Neuronal stem cell (in vitro differentiated cells): ENCODE data around the gene PRSS48.

ENCODE experiments used
- DNase-seq: peaks from one replicate; pipeline ENCODE4 v3.0.0-alpha.2; 2013; ENCODE audit warnings: low spot score
- H2AFZ ChIP-seq: one replicate; pipeline ENCODE4 v1.6.1; 2013; ENCODE audit warnings: mild to moderate bottlenecking, low read length, inconsistent platforms
- H2AK5ac ChIP-seq: 2 replicates; pipeline ENCODE4 v1.6.1; 2013; ENCODE audit warnings: low read depth, mild to moderate bottlenecking, inconsistent platforms, low read length, moderate library complexity, mixed read lengths
- H2BK120ac ChIP-seq: 2 replicates; pipeline ENCODE4 v1.6.1; 2013; ENCODE audit warnings: low read depth, mild to moderate bottlenecking, inconsistent platforms, low read length, moderate library complexity, mixed read lengths
- H2BK12ac ChIP-seq: one replicate; pipeline ENCODE4 v1.6.1; 2013; ENCODE audit warnings: low read length, inconsistent platforms
- H2BK15ac ChIP-seq: 2 replicates; pipeline ENCODE4 v1.6.1; 2013; ENCODE audit warnings: mild to moderate bottlenecking, low read length, inconsistent platforms, mixed read lengths
- H2BK5ac ChIP-seq: one replicate; pipeline ENCODE4 v1.6.1; 2013; ENCODE audit warnings: inconsistent platforms, mild to moderate bottlenecking, low read length, moderate library complexity
- H3K14ac ChIP-seq: one replicate; pipeline ENCODE4 v1.6.1; 2013; ENCODE audit warnings: low read length, inconsistent platforms
- H3K18ac ChIP-seq: 2 replicates; pipeline ENCODE4 v1.6.1; 2013; ENCODE audit warnings: low read length, inconsistent platforms
- H3K23ac ChIP-seq: 2 replicates; pipeline ENCODE4 v1.6.1; 2013; ENCODE audit warnings: low read depth, mild to moderate bottlenecking, mixed read lengths, low read length, inconsistent platforms; ENCODE audit not compliant: poor library complexity
- H3K27ac ChIP-seq: replicated peaks from 3 replicates; pipeline ENCODE4 v1.5.1; 2013; ENCODE audit warnings: low read length, inconsistent platforms
- H3K27me3 ChIP-seq, 3 experiments: 2 replicates each; pipeline ENCODE4 v1.6.1; 2013; ENCODE audit warnings: low read length in 3 of 3, mild to moderate bottlenecking in 2 of 3, inconsistent platforms in 1 of 3, low read depth in 1 of 3, mixed read lengths in 1 of 3, moderate library complexity in 1 of 3; ENCODE audit not compliant: control insufficient read depth in 3 of 3, insufficient read depth in 3 of 3
- H3K36me3 ChIP-seq, 2 donors: replicated peaks in 1 of 2; 2 replicates each; pipeline ENCODE4 v1.6.1; 2013; ENCODE audit warnings: low read length in 2 of 2; ENCODE audit not compliant: control insufficient read depth in 2 of 2, insufficient read depth in 2 of 2
- H3K4ac ChIP-seq: 2 replicates; pipeline ENCODE4 v1.6.1; 2013; ENCODE audit warnings: inconsistent platforms, mild to moderate bottlenecking, low read length, moderate library complexity
- H3K4me1 ChIP-seq, 2 donors: 1 replicate in 1 of 2; 2 replicates in 1 of 2; pipeline ENCODE4 v1.6.1; 2013; ENCODE audit warnings: low read length in 2 of 2, low read depth in 1 of 2; ENCODE audit not compliant: control insufficient read depth in 2 of 2, insufficient read depth in 1 of 2
- H3K4me2 ChIP-seq: one replicate; pipeline ENCODE4 v1.6.1; 2013; ENCODE audit warnings: mild to moderate bottlenecking, low read length, inconsistent platforms; ENCODE audit not compliant: insufficient read depth, poor library complexity, severe bottlenecking
- H3K4me3 ChIP-seq, 2 donors: 2 replicates each; pipeline ENCODE4 v1.5.1; 2013; ENCODE audit warnings: low read length in 2 of 2, mild to moderate bottlenecking in 2 of 2, inconsistent platforms in 1 of 2, moderate library complexity in 1 of 2
- H3K79me1 ChIP-seq: one replicate; pipeline ENCODE4 v1.6.1; 2013; ENCODE audit warnings: low read depth, mild to moderate bottlenecking, inconsistent platforms, low read length, moderate library complexity
- H3K9ac ChIP-seq: one replicate; pipeline ENCODE4 v1.6.1; 2013; ENCODE audit warnings: mild to moderate bottlenecking, low read depth, low read length, inconsistent platforms; ENCODE audit not compliant: poor library complexity
- H3K9me3 ChIP-seq, 2 donors: replicated peaks in 1 of 2; 2 replicates each; pipeline versions ENCODE3 to v1.6.1; 2013; ENCODE audit warnings: low read length in 2 of 2, mild to moderate bottlenecking in 2 of 2, inconsistent platforms in 1 of 2, low read depth in 1 of 2, mixed read lengths in 1 of 2, moderate library complexity in 1 of 2; ENCODE audit not compliant: control insufficient read depth in 2 of 2, insufficient read depth in 1 of 2
- H4K8ac ChIP-seq: one replicate; pipeline ENCODE4 v1.6.1; 2013; ENCODE audit warnings: low read depth, mild to moderate bottlenecking, inconsistent platforms, low read length, moderate library complexity
- H4K91ac ChIP-seq: one replicate; pipeline ENCODE4 v1.6.1; 2013; ENCODE audit warnings: low read length, low read depth, mild to moderate bottlenecking, inconsistent platforms; ENCODE audit not compliant: poor library complexity
- WGBS, 2 donors: extraction: QIAGEN DNeasy Blood & Tissue Kit; methylation state at CpG; one replicate each; pipeline ENCODE4 v1.1.7; 2013; ENCODE audit warnings: missing lambda C conversion rate in 2 of 2, mixed read lengths in 1 of 2; ENCODE audit not compliant: insufficient read length in 2 of 2, insufficient replicate concordance in 1 of 2; ENCODE audit errors: extremely low coverage in 2 of 2; 5-methylcytosine and 5-hydroxymethylcytosine counted together

The PRSS48 gene

DNA sequence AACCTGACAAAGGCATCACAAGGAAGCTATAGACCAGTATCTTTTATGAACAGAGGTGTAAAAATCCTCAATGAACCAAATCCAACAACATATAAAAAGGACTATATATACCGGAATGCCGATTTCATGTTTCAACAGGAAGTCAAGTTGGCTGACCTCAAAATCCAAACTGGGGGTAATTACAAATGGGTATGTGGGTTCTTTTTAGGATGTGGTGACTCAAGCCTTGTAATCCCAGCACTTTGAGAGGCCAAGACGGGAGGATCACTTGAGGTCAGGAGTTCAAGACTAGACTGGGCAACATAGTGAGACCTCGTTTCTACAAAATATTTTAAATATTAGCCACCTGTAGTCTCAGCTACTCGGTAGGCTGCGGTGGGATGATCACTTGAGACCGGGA is 10.4 kb downstream of the PRSS48 start:
- H4K91ac ChIP-seq, result no peak overlapping the region
- H4K8ac ChIP-seq, result no peak overlapping the region
- WGBS, 2 donors, result no CpG with 5 or more reads among the region's 7 CpGs
- no peak for DNase-seq
- H3K4me2 ChIP-seq, result no peak overlapping the region
- H3K27ac ChIP-seq, result no peak overlapping the region
- H2AK5ac ChIP-seq, result no peak overlapping the region
- H2BK5ac ChIP-seq, result no peak overlapping the region
- no peak overlapping the region for H3K9ac ChIP-seq
- no peak overlapping the region for H3K23ac ChIP-seq
- H3K14ac ChIP-seq, result no peak overlapping the region
- H3K4me1 ChIP-seq, result peaks cover 2 to 5% of the 10 kb centered on the region in 2 donors
- H3K4ac ChIP-seq, result no peak overlapping the region
- no peak overlapping the region for H3K18ac ChIP-seq
- H2AFZ ChIP-seq, result no peak overlapping the region
- peaks cover 0 to 17% of the 10 kb centered on the region in 2 donors for H3K36me3 ChIP-seq
- H2BK12ac ChIP-seq, result no peak overlapping the region
- no peaks in the 10 kb centered on the region for H3K79me1 ChIP-seq
- H3K27me3 ChIP-seq, result no peaks in the 10 kb centered on the region
- H2BK120ac ChIP-seq, result no peak overlapping the region
- H2BK15ac ChIP-seq, result no peak overlapping the region
- H3K4me3 ChIP-seq, result no peak overlapping the region
- H3K9me3 ChIP-seq, result peaks cover 0 to 24% of the 10 kb centered on the region in 2 donors

- Histone ChIP-seq H2BK5ac (no peak overlapping the region), H2BK12ac (no peak overlapping the region), H4K91ac (no peak overlapping the region), H3K9me3 (peaks cover 0 to 8% of the 10 kb centered on the region in 2 donors), H3K79me1 (no peaks in the 10 kb centered on the region), H2BK120ac (no peak overlapping the region), H2BK15ac (no peak overlapping the region), H3K4me3 (no peak overlapping the region), H4K8ac (no peak overlapping the region), H3K36me3 (peaks cover 0 to 26% of the 10 kb centered on the region in 2 donors), H3K4me1 (no peaks in the 10 kb centered on the region), H3K4me2 (no peak overlapping the region), H2AK5ac (no peak overlapping the region), H3K27ac (no peak overlapping the region), H3K14ac (no peak overlapping the region), H3K23ac (no peak overlapping the region), H3K18ac (no peak overlapping the region), H3K9ac (no peak overlapping the region), H3K4ac (no peak overlapping the region), H2AFZ (no peak overlapping the region), H3K27me3 (no peaks in the 10 kb centered on the region)
- DNase-seq, result no peak
- WGBS, 2 donors, result no CpG with 5 or more reads among the region's 1 CpG
Measured at GRCh38 chr4:151291485-151291884, 14.5 kb downstream of the PRSS48 start.

DNA sequence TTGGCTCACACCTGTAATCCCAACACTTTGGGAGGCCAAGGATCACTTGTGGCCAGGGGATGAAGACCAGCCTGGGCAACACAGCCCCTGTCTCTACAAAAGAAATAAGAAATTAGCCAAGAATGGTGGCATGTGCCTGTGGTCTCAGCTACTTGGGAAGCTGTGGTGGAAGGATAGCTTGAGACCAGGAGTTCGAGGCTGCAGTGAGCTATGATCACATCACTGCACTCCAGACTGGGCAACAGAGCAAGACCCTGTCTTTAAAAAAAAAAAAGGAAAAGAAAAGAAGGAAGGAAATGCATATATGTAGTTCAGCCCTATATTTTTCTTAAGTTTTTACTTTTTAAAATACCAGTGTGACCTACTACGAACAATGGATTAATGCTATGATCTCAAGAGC is 15.1 kb downstream of the PRSS48 start:
- Histone ChIP-seq H3K18ac (no peak overlapping the region), H4K8ac (no peak overlapping the region)
- WGBS, 2 donors, result no CpG with 5 or more reads among the region's 2 CpGs

GRCh38 chr4:151294833-151295496 is 18.0 kb downstream of the PRSS48 start:
- H2BK5ac ChIP-seq, result no peak overlapping the region
- peaks cover 0 to 22% of the 10 kb centered on the region in 2 donors for H3K36me3 ChIP-seq
- no peaks in the 10 kb centered on the region for H3K4me1 ChIP-seq
- H2AK5ac ChIP-seq, result no peak overlapping the region
- H2AFZ ChIP-seq, result no peak overlapping the region
- H3K79me1 ChIP-seq, result no peaks in the 10 kb centered on the region
- no peak overlapping the region for H4K8ac ChIP-seq
- no peaks in the 10 kb centered on the region for H3K27me3 ChIP-seq
- no peak overlapping the region for H2BK120ac ChIP-seq
- no peak overlapping the region for H3K27ac ChIP-seq
- H3K4me2 ChIP-seq, result no peak overlapping the region
- no peak overlapping the region for H3K18ac ChIP-seq
- H3K4me3 ChIP-seq, result no peak overlapping the region
- H3K9me3 ChIP-seq, result peaks cover 0 to 5% of the 10 kb centered on the region in 2 donors
- no peak overlapping the region for H3K4ac ChIP-seq
- H4K91ac ChIP-seq, result no peak overlapping the region
- no CpG with 5 or more reads among the region's 5 CpGs for WGBS, 2 donors
- no peak overlapping the region for H2BK12ac ChIP-seq
- H2BK15ac ChIP-seq, result no peak overlapping the region
- no peak for DNase-seq
- H3K23ac ChIP-seq, result no peak overlapping the region
- no peak overlapping the region for H3K9ac ChIP-seq
- no peak overlapping the region for H3K14ac ChIP-seq

More for the DNA sequence above, 15.1 kb downstream of the PRSS48 start:
- H2BK15ac ChIP-seq, result no peak overlapping the region
- H3K27me3 ChIP-seq, result no peaks in the 10 kb centered on the region
- H3K4me3 ChIP-seq, result no peak overlapping the region
- no peak overlapping the region for H3K27ac ChIP-seq
- H2BK12ac ChIP-seq, result no peak overlapping the region
- H3K4ac ChIP-seq, result no peak overlapping the region
- H3K9ac ChIP-seq, result no peak overlapping the region
- H3K23ac ChIP-seq, result no peak overlapping the region
- no peaks in the 10 kb centered on the region for H3K4me1 ChIP-seq
- no peak overlapping the region for H3K14ac ChIP-seq
- H3K9me3 ChIP-seq, result peaks cover 0 to 8% of the 10 kb centered on the region in 2 donors
- H2BK120ac ChIP-seq, result no peak overlapping the region
- no peak overlapping the region for H2BK5ac ChIP-seq
- no peak for DNase-seq
- no peak overlapping the region for H2AK5ac ChIP-seq
- no peak overlapping the region for H4K91ac ChIP-seq
- H2AFZ ChIP-seq, result no peak overlapping the region
- H3K4me2 ChIP-seq, result no peak overlapping the region
- H3K36me3 ChIP-seq, result peaks cover 0 to 26% of the 10 kb centered on the region in 2 donors
- H3K79me1 ChIP-seq, result no peaks in the 10 kb centered on the region
